NCI-H2081 treated with DMSO at 0.1 percent for 48 hours (cell line): ENCODE results near the gene PCSK9.
"Not testable (repeated sequence)": the region's sequence is repeated elsewhere in the genome, so short reads cannot be mapped to it uniquely, and the experiment has no call there.

Experiments used
- DNase-seq: peaks from one replicate; lab custom pipeline; 2025; lab: John Stamatoyannopoulos, UW

PCSK9 gene

GRCh38 chr1:55081188-55081904 lies 42.0 kb downstream of the PCSK9 start:
- DNase-seq = no peak

GRCh38 chr1:55081905-55082296 lies 42.6 kb downstream of the PCSK9 start:
- no peak for DNase-seq

GRCh38 chr1:55084257-55084656 lies 44.9 kb downstream of the PCSK9 start:
- no peak for DNase-seq

GRCh38 chr1:55087439-55087838 lies 48.1 kb downstream of the PCSK9 start:
- no peak for DNase-seq

GRCh38 chr1:55088413-55088812 lies 49.1 kb downstream of the PCSK9 start:
- no peak for DNase-seq

- DNase-seq = no peak
Observed at GRCh38 chr1:55089683-55090082, 50.3 kb downstream of the PCSK9 start.

GRCh38 chr1:55092475-55092874 lies 53.1 kb downstream of the PCSK9 start:
- DNase-seq = no peak

- DNase-seq = no peak
Observed at GRCh38 chr1:55095095-55095494, 55.7 kb downstream of the PCSK9 start.

- no peak for DNase-seq
Observed at GRCh38 chr1:55103891-55104290, 64.5 kb downstream of the PCSK9 start.

GRCh38 chr1:55107101-55107500 lies 67.8 kb downstream of the PCSK9 start:
- no peak for DNase-seq

GRCh38 chr1:55109005-55109404 lies 69.7 kb downstream of the PCSK9 start:
- DNase-seq = not testable (repeated sequence)
